Measurements from ENCODE around the gene NPAS3. TPM values are rescaled to one million over a fixed set of nuclear protein-coding genes. Genes with fewer than 3 reads are reported as not detected.

Gene NPAS3
- total RNA-seq, 1 experiment from 2014 or later = not detected

- no peaks in the 10 kb centered on the region for H3K79me2 ChIP-seq (ENCODE audit: low read depth)
- no peak overlapping the region for H3K4me3 ChIP-seq
- no peak for DNase-seq
- H2AFZ ChIP-seq = no peak overlapping the region
- BruUV-seq (replicated peaks) = no TSS peak
- no peaks in the 10 kb centered on the region for H4K20me1 ChIP-seq (ENCODE audit: insufficient read depth)
- H3K4me2 ChIP-seq = no peak overlapping the region
- H3K36me3 ChIP-seq (ENCODE audit: low read depth) = no peaks in the 10 kb centered on the region
- no peaks in the 10 kb centered on the region for H3K4me1 ChIP-seq (replicated peaks; ENCODE audit: insufficient read depth)
- intact Hi-C loops (cut with micrococcal nuclease; ENCODE audit: unreplicated experiment) = no loop called here
- no peaks in the 10 kb centered on the region for H3K9me2 ChIP-seq (ENCODE audit: insufficient read depth)
- ChIA-PET POLR2A (ENCODE audit: unreplicated experiment) (no interaction called here), CTCF (no interaction called here)
- H3K9me3 ChIP-seq (ENCODE audit: insufficient read depth, low read depth) = no peaks in the 10 kb centered on the region
- H3K27ac ChIP-seq = no peak overlapping the region
- H3K27me3 ChIP-seq (ENCODE audit: insufficient read depth, low read depth) = no peaks in the 10 kb centered on the region
- TF ChIP-seq CTCF (conservative IDR thresholded peaks at IDR 0.05) (no peak), EZH2 (IDR thresholded peaks at IDR 0.05; ENCODE audit: low read depth) (no peak)
- no peaks in the 10 kb centered on the region for H3F3A ChIP-seq (ENCODE audit: insufficient read depth, low read depth)
These were observed 771.6 kb downstream of the NPAS3 start for GRCh38 chr14:33710273-33710672.

- Histone ChIP-seq H3K79me2 (ENCODE audit: low read depth) (no peaks in the 10 kb centered on the region), H2AFZ (no peak overlapping the region), H3K36me3 (ENCODE audit: low read depth) (no peaks in the 10 kb centered on the region), H4K20me1 (ENCODE audit: insufficient read depth) (no peaks in the 10 kb centered on the region), H3K9me2 (ENCODE audit: insufficient read depth) (no peaks in the 10 kb centered on the region), H3K4me1 (replicated peaks; ENCODE audit: insufficient read depth) (no peaks in the 10 kb centered on the region), H3K4me2 (no peak overlapping the region), H3K4me3 (no peak overlapping the region), H3K9me3 (ENCODE audit: insufficient read depth, low read depth) (no peaks in the 10 kb centered on the region), H3K27me3 (ENCODE audit: insufficient read depth, low read depth) (no peaks in the 10 kb centered on the region), H3K27ac (no peak overlapping the region), H3F3A (ENCODE audit: insufficient read depth, low read depth) (no peaks in the 10 kb centered on the region)
- DNase-seq = no peak
- intact Hi-C loops (cut with micrococcal nuclease; ENCODE audit: unreplicated experiment) = no loop called here
- CTCF ChIA-PET = no interaction called here
- TF ChIP-seq CTCF (conservative IDR thresholded peaks at IDR 0.05) (no peak), EZH2 (IDR thresholded peaks at IDR 0.05; ENCODE audit: low read depth) (no peak)
- no TSS peak for BruUV-seq (replicated peaks)
- POLR2A ChIA-PET (ENCODE audit: unreplicated experiment) = no interaction called here
These were observed 772.5 kb downstream of the NPAS3 start for GRCh38 chr14:33711194-33711593.

- no peaks in the 10 kb centered on the region for H3K9me3 ChIP-seq (ENCODE audit: insufficient read depth, low read depth)
- H4K20me1 ChIP-seq (ENCODE audit: insufficient read depth) = no peaks in the 10 kb centered on the region
- no peak overlapping the region for H3K27ac ChIP-seq
- no peaks in the 10 kb centered on the region for H3F3A ChIP-seq (ENCODE audit: insufficient read depth, low read depth)
- no peaks in the 10 kb centered on the region for H3K36me3 ChIP-seq (ENCODE audit: low read depth)
- ChIA-PET POLR2A (ENCODE audit: unreplicated experiment) (no interaction called here), CTCF (no interaction called here)
- TF ChIP-seq CTCF (conservative IDR thresholded peaks at IDR 0.05) = no peak
- TF ChIP-seq EZH2 (IDR thresholded peaks at IDR 0.05; ENCODE audit: low read depth) = no peak
- no peaks in the 10 kb centered on the region for H3K4me1 ChIP-seq (replicated peaks; ENCODE audit: insufficient read depth)
- H2AFZ ChIP-seq = no peak overlapping the region
- no peak for DNase-seq
- H3K79me2 ChIP-seq (ENCODE audit: low read depth) = no peaks in the 10 kb centered on the region
- intact Hi-C loops (cut with micrococcal nuclease; ENCODE audit: unreplicated experiment) = no loop called here
- H3K9me2 ChIP-seq (ENCODE audit: insufficient read depth) = no peaks in the 10 kb centered on the region
- BruUV-seq (replicated peaks) = no TSS peak
- no peaks in the 10 kb centered on the region for H3K27me3 ChIP-seq (ENCODE audit: insufficient read depth, low read depth)
- no peak overlapping the region for H3K4me2 ChIP-seq
- no peak overlapping the region for H3K4me3 ChIP-seq
These were observed 773.1 kb downstream of the NPAS3 start for GRCh38 chr14:33711811-33712216.
